GM12874 (cell line): ENCODE measurements around the gene PPP1R12C.

ENCODE experiments used
- TF ChIP-seq, protein P1 (sequence below): IDR thresholded peaks from 2 replicates; pipeline ENCODE4 v1.5.1; 2011; ENCODE audit warnings: low read depth, mild to moderate bottlenecking, control low read depth, low read length, moderate library complexity; ENCODE audit not compliant: insufficient read depth

Gene PPP1R12C

DNA sequence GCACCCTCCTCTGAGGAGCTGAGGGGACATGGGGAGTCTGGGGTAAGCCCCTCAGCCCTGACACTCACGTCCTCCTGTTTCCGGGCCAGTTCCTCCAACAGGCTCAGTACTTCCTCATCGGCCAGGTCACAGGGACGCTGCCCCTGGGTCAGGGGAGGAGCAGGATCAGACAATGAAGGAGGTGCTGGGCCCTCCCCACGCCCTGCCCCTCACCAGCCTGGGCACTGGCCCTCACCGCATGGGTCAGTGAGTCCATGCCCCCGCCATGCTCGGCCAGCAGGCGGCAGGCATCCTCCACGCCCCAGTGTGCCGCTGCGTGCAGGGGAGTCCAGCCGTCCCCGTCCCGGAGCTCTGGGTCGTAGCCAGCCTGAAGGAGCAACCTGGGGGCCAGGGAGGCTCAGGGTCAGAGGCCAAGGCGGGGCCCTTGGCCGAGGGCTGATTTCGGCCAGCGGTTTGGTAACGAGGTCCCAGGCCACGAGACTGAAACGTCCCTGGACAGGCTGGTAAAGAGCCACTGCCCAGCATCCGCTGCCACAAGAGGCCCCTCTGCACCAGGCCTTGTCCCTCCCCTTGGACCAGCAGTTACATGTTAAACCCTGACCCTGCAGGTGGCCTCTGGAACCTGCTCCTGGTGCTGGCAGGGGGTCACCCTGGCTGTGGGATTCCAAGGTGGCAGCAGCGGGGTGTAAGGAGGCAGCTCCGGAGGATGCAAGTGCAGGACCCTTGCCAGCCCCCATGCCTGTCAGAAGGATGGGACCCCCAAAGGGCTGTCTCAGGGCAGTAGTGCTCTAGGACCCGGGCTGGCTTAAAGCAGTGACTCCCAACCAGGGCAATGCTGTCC, 18.5 kb downstream of the PPP1R12C start:
- TF ChIP-seq, protein P1, sequence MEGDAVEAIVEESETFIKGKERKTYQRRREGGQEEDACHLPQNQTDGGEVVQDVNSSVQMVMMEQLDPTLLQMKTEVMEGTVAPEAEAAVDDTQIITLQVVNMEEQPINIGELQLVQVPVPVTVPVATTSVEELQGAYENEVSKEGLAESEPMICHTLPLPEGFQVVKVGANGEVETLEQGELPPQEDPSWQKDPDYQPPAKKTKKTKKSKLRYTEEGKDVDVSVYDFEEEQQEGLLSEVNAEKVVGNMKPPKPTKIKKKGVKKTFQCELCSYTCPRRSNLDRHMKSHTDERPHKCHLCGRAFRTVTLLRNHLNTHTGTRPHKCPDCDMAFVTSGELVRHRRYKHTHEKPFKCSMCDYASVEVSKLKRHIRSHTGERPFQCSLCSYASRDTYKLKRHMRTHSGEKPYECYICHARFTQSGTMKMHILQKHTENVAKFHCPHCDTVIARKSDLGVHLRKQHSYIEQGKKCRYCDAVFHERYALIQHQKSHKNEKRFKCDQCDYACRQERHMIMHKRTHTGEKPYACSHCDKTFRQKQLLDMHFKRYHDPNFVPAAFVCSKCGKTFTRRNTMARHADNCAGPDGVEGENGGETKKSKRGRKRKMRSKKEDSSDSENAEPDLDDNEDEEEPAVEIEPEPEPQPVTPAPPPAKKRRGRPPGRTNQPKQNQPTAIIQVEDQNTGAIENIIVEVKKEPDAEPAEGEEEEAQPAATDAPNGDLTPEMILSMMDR = no peak

DNA sequence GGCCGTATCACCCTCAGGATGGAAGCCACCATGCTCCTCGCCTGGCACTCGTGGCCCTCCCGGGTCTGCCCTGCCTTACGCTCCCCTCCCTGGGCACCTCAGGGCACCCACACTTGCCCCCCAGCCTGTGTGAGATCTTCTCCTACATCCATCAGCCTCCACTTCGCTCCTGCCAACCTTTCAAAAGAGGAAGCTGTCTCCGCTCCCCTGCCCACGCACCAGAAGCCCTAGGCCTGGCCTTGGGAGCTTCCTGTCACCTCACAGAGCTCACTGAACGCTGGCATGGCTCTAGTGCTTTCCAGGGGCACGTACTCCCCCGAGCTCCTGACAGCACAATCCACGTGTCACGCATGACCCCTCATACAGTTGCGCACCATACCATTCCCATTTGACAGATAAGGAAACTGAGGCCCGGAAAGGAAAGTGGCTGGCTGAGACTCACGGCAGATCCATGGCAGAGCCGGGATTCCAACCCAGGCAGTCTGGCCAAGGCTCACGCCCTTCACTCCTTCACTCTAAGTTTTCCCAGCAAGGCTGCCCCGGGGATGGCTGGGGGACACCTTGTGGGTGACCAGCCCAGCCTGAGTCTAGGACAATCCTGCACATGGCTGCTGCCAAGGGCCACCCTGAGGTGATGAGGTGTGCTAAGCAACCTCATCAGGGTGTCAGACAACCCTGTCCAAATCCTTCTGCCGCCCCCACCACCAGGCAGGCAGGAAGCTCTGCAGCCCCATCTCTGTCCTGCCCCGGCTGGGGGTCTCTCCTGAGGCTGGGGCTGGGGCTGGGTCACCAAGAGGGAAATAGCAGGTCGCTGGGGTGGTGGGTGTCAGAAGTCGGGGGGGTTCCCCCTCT, 19.3 kb downstream of the PPP1R12C start:
- TF ChIP-seq, protein P1 = no peak

DNA sequence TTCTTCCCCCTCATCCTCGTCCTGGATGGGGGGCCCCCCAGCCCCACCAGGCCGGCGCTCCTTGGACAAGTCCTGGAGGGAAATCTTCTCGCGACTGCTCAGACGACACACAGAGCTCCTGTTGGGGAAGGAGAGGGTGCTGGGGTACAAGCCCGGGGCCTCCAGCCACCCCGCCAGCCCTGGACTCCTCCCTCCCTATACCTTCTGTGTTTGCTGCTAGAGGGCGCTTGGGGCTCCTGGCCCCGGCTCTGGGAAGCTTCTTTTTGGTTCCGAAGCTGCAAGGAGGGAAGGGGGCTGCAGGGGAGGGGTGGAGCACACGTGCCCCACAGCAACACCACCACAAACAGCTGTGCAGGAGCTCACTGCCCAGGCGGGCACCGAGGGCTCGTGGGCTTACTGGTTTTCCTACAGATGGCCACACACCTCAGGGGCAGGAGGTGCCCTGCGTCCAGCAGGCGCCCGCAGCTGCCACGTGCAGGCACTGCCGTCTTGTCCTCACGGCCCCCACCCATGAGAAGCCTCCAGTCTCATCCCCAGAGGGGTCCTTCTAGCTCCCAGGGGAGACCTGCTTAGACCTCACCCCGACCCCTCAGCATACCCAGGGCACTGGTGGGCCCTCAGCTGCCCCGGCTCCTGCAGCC, 21.3 kb downstream of the PPP1R12C start:
- TF ChIP-seq, protein P1 = no peak

DNA sequence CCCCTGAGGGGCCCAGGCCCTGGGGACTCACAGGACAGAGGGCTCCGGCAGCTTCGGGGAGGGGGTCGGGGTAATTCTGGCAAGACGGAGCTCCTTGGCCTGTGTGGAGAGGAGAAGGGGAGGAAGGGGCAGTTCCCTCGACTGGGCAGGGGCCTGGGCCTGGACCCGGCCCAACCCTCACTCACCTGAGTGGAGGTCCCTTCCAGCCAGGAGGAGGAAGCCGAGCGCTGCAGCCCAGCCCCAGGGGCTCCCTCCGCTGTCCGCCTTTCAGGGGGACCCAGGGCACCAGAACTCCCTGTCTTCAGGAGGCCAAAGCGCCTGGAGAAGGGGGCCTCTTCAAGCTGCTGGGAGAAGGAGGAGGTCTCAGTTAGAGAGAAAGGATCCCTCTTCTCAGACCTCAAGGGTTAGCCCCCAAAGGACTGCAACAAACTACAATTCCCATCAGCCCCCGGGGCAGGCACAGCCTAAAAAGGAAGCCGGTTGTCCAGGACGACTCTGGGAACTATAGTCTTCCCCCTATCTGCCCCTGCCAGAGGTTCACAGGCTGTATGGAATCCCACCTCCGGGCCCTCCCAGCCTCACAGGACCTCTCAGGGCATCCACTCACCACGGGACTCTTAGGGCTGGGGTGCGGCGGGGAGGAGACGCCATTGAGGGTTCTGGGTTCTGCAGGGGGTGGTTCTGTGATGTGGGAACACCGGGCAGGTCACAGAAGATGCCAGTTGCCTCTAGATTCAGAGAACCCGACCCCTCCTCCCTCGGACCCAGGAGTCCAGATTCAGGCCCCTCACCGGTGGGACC, 22.0 kb downstream of the PPP1R12C start:
- TF ChIP-seq, protein P1 = no peak

DNA sequence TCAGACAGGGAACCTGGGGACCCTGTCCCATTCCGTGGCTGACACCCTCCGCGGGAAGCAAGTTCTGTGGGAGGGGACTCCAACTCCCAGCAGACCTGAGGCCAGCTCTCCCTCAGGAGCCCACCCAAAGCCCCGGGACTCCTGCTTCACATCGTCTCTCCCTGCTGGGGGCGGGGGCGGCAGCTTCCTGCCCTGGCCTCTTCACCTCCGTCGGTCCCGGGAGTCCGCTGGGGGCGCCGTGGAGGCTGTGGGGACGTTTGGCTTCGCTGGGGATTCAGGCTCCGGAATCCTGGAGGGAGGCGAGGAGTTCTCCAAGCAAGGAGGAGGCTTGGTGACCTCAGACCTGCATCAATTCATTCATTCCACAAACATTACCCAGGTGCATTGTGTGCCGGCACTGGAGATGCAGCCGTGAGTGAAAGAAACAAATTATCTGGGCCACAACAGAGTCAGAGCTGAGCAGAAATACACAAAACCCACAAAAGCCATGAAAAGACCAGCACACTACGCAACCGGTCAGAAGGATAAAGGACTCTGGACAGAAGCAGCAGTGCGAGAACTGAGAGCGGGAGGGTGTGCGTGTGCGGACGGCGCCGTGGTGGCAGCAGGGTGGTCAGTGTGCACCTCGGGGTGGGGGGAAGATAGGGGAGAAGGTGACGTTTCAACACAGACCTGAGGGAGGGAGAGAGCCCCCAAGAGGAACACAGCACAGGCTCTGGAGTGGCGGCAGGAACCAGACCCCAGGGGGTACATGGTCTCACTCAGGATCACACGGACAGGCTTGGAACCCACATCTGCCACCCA, 22.8 kb downstream of the PPP1R12C start:
- TF ChIP-seq, protein P1 = no peak

DNA sequence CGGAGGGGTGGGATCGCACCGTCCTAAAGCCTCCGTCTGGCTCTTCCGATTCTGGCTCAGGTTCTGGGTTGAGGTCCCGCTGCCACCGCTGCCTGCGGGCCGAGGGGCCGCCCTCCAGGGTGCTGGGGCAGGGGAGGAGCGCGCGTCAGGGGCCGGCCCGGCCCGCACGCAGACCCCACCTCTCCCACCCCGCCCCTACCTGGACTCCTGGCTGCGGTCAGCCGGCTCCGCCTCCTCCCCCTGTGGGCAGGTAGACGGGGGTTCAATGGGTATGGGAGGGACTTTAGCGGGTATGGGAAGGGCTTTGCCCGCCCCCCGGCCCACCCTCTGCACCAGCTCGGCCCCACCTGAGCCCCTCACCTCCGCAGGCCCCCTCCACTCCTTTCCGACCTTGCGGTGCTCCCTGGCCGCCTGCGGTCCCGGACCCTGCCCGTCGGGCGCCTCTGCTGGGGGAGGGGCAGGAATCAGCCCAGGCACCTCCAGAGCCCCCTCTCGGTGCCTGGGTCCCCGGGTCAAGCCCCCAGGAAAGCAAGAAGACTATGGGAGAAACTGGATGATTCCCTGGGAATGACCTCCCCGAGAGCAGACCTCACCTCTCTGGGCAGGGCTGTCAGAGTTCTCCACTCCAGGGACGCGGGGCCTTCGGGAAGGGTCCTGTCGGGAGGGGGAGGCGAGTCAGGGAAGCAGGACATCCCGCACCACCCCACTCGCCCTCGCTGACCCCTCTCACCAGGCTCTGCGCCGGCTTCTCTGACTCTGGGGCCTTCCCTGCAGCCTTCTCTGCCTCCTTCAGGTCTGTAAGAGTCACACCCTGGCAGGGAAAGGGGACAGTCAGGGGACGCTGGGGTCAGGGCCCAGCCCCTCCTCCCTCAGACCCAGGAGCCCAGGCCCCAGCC, 24.8 kb downstream of the PPP1R12C start:
- TF ChIP-seq, protein P1 = no peak
